Central memory CD4-positive, alpha-beta T cell (primary cell): Measurements from ENCODE around the gene KCNK15.

Experiments
- DNase-seq: peaks from one replicate; pipeline ENCODE4 v3.0.0; 2022

KCNK15 gene

GRCh38 chr20:44790638-44791393 lies 45.2 kb downstream of the KCNK15 start:
- DNase-seq = no peak

- no peak for DNase-seq
Measured at GRCh38 chr20:44792796-44793195, 47.1 kb downstream of the KCNK15 start.

GRCh38 chr20:44795836-44796235 lies 50.2 kb downstream of the KCNK15 start:
- DNase-seq = no peak

- no peak for DNase-seq
Measured at GRCh38 chr20:44796311-44796710, 50.6 kb downstream of the KCNK15 start.

- DNase-seq = no peak
Measured at GRCh38 chr20:44796758-44797457, 51.2 kb downstream of the KCNK15 start.

GRCh38 chr20:44799691-44800090 lies 54.0 kb downstream of the KCNK15 start:
- DNase-seq = no peak

- DNase-seq = no peak
Measured at GRCh38 chr20:44800391-44801046, 54.9 kb downstream of the KCNK15 start.
